Activated CD4-positive, alpha-beta T cell treated with anti-CD3 and anti-CD28 coated beads, Interleukin-2, Interleukin-6, amounts not matched to agents 100 ng/mL and 50 ng/mL, durations not matched to agents 16 hours and 8 hours (primary cell): ENCODE results near the gene SPATA31E1.
"Not testable (repeated sequence)": the region's sequence is repeated elsewhere in the genome, so short reads cannot be mapped to it uniquely, and the experiment has no call there.

ENCODE experiments used
- DNase-seq: peaks from one replicate; pipeline ENCODE4 v3.0.0-alpha.2; 2020

Gene SPATA31E1

DNA sequence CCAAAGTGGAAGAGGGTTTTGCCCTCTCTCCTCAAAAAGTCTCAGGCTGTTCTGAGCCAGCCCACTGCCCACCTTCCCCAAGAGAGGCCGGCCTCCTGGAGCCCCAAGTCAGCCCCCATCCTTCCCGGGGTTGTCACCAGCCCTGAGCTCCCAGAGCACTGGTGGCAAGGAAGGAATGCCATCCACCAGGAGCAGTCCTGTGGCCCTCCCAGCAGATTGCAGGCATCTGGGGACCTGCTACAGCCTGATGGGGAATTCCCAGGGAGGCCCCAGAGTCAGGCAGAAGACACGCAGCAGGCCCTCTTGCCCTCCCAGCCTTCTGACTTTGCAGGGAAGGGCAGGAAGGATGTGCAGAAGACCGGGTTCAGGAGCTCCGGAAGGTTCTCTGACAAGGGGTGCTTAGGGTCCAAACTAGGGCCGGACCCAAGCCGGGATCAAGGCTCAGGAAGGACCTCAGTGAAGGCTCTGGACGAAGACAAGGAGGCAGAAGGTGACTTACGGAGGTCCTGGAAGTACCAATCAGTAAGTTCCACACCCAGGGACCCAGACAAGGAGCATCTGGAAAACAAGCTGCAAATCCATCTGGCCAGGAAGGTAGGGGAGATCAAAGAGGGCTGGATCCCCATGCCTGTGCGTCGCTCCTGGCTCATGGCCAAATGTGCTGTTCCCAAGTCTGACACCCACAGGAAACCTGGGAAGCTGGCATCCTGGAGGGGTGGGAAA is 3.7 kb downstream of the SPATA31E1 start:
- DNase-seq, result no peak

DNA sequence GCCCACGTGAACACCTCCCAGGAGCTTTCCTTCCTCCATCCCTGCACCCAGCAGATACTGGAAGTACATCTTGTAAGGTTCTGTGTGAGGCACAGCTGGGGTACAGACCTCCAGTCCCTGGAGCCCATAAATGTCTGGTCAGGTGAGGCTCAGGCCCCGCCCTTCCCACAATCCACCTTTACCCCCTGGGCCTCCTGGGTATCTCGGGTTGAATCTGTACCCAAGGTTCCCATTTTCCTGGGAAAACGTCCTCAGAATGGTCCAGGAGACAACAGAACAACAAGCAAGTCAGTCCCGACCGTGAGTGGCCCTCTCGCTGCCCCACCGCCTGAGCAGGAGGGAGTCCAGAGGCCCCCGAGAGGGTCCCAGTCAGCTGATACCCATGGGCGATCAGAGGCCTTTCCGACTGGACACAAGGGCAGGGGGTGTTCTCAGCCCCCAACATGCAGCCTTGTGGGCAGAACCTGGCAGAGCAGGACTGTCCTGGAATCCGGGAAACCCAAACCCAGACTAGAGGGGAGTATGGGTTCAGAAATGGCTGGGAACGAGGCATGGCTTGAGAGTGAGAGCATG is 4.3 kb downstream of the SPATA31E1 start:
- no peak for DNase-seq

DNA sequence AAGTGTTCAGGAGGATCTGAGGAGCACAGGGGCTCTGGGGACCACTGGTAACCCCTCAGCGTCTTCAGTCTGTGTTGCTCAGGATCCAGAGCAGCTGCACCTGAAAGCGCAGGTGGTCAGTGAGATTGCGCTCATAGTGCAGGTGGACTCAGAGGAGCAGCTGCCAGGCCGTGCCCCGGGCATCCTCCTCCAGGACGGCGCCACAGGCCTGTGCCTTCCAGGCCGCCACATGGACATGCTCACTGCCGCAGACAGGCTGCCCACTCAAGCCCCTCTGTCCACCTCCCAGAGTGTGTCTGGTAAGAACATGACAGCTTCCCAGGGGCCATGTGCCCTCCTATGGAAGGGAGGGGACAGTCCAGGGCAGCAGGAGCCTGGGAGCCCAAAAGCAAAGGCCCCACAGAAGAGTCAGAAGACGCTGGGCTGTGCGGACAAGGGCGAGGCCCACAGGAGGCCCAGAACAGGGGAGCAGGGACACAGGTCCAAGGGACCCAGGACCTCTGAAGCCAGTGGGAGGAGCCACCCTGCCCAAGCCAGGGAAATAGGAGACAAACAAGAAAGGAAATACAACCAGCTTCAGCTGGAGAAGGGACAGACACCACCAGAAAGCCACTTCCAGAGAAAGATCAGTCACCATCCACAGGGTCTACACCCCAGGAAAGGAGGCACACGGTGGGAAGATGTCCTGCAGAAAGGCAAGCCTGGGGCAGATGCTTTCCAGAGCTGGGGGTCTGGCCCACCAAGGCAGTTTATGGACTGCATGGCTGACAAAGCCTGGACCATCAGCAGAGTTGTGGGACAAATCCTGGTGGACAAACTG is 5.2 kb downstream of the SPATA31E1 start:
- no peak for DNase-seq

DNA sequence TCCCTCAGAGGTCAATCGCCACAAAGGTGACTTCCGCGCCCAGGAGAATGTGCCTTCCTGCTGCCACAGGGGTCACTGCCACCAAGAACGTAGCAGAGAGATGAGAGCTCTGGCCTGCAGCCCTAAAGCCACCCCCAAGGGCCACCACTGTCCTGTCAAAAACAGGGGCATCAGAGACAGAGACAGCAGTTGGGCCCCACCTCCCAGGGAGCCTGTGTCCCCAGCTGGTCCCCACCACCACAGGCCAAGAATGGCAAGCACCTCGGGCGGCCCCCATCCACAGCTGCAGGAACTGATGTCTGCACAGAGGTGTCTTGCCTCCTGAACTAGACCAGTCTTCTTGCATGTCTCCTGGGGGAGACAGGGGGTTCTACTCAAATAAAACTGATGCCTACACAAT is 5.8 kb downstream of the SPATA31E1 start:
- no peak for DNase-seq

DNA sequence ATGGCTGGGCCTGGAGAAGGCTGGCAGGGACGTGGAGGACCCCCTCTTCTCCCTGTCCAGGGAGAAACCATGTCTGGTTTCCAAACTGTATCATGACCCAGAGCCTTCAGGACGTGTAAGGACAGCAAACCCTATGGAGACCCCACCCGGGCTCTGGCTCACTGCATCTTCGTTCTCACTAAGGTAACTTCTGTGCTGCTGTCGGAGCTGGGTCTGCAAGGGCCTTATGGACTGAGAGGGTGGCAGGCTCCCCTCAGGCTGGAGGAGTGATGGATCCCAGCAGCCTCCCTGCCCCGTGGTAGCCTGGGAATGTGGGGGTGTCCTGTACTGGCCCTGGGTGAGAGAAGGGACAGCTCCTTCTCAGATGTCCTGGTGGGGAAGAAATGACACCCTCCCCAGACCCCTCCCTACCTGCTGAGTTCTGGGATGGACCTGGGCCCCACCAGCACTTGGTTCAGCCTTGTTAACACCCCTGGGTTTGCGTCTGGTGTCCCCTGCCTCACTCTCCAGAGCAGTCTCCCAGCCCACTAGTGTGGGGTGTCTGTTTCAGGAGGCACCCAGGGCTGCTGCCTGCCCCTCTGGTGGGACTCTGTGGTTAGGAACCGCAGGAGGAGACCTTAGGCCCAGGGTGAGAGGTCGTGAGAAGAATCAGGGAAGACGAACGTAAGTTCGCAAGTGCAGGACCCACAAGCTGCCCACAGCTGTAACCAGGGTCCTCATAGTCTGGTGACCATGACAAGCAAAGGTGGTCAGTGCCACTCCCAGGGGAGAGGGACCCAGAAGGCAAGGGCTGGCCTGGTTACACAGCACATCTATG is 6.6 kb downstream of the SPATA31E1 start:
- DNase-seq, result no peak

DNA sequence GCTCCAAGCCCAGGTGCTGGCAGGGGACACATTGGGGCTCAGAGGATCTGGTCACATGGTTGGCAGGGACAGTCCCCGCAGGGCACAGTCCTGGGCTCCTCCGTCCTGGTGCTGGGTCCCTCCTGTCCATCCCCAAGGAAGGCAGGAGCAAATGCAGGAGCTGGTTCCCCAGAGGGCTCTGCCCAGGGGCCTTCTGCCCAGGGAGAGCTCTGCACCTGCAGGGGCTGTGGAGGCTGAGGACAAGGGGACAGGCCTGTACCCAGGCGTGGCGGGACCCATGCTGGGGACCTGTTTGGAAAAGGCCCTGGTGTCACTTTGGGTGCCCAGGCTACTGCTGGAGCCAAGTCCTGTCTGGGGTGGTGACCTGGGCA is 7.2 kb downstream of the SPATA31E1 start:
- no peak for DNase-seq

DNA sequence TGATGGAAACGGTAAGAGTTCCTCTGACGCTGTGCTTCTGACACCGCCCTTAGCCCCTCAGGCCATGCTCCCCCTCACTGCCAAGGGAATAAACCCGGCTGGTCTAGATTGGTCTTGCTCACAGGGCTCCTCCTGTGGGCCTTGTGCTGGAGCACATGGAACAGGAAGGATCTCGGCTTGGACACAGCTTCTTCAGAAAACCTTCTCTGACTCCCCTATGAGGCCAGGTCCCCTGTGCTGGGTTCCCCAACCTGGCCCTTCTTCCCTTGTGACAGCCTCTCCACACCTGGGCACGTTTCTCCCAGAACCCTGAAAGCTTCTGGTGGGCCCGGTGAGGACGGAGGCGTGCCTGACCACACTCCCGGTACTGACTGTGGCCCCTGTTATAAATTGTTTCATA is 8.2 kb downstream of the SPATA31E1 start:
- DNase-seq, result no peak

DNA sequence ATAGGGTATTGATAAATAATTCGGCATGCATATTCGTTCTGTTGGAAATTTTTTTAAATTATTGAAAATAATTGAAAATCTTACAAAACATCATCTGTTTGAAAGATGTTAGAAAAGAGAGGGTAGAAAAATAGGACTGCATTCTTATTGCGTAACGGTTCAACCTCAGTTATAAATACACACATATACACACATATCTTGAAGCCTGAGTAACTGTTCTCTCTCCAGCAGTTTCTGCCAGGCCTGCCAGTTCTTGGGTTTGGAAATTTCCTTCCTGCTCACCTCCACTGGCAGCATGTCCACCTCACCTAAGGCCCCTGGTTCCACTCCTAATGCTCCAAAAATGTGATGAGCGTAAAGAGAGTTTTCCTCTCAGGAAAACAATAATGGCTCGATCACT is 9.1 kb downstream of the SPATA31E1 start:
- DNase-seq, result no peak

DNA sequence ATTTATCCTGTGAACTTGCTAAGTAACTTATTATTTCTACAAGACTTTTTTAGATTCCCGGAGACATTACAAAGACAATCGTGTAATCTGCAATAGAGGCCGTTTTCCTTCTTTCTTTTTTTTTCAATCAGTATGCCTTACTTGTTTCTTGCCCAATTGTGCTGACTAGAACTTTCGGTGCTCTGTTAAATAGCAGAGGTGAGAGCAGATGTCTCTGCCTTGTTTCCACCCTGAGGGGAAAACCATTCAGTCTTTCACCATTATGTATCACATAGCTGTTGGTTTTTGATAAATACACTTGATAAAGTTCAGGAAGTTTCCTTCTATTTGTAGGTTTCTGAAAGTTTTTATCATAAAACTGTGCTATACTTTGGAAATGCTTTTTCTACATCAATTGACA is 10.3 kb downstream of the SPATA31E1 start:
- DNase-seq, result no peak

DNA sequence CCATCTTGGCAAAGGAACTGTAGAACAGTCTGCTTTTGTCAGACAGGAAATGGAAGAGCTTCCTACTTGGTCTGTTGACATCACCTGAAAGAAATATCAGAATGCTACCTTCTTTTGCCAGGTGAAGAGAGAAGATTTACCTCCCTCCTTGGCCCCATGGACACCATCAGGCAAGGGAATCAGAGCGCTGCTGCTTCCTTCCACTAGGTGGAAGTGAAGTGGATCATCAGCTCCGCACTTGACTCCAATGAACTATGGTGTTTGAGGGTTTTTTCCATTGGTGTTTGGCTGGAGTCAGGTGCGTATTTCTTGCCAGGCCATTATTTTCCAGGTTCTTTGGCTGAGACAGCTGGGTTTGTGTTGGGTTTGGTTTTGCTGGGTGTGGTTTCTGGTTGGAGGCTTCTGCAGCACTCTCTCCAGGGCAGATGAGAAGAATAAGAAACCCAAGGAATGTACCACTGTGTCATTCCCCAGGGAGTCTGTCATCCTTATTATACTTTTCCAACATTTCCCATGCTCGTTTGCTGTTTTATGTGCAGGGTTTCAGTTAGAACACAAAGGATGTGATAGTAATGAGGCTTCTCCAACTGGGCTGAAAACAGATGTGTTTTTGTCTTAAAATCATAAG is 12.4 kb downstream of the SPATA31E1 start:
- DNase-seq, result no peak

DNA sequence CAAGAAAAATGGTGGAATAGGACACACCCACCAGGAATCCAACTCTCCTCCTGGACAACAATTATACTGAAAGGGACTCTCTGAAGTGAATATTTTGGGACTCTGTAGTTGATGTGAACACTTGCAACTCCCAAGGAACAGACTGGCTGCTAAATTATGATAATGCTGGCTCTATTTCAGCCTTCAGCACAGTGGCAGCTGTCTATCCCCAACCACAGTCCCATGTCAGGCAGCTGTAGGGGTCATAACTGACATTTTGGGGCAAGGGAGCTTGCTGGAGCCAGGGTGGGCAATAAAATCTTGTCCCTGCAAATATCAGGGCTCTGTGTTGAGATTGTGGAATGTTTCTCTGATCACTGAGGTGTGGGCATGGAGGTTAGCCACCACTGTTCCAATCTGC is 14.2 kb downstream of the SPATA31E1 start:
- DNase-seq, result no peak

DNA sequence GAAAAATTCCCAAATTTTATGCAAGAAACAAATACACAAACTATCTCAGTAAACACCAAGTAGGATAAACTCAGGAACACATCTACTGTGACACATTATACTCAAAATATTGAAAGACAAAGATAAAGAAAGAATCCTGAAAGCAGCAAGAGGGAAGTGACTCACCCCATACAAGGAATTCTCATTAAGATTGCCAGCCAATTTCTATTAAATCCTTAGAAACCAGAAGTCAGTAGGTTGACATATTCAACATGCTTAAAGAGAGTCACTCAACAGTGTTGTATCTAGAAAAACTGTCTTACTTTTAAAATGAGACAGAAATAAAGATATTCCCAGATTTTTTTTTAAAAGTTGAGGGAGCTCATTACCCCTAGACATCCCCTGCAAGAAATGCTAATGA is 15.5 kb downstream of the SPATA31E1 start:
- no peak for DNase-seq

DNA sequence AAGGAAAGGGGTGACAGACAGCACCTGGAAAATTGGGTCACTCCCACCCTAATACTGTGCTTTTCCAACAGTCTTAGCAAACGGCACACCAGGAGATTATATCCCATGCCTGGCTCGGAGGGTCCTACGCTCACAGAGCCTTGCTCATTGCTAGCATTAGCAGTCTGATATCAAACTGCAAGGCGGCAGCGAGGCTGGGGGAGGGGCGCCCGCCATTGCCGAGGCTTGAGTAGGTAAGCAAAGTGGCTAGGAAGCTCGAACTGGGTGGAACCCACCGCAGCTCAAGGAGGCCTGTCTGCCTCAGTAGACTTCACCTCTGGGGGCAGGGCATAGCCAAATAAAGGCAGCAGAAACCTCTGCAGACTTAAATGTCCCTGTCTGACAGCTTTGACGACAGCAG is 19.7 kb downstream of the SPATA31E1 start:
- DNase-seq, result not testable (repeated sequence)

DNA sequence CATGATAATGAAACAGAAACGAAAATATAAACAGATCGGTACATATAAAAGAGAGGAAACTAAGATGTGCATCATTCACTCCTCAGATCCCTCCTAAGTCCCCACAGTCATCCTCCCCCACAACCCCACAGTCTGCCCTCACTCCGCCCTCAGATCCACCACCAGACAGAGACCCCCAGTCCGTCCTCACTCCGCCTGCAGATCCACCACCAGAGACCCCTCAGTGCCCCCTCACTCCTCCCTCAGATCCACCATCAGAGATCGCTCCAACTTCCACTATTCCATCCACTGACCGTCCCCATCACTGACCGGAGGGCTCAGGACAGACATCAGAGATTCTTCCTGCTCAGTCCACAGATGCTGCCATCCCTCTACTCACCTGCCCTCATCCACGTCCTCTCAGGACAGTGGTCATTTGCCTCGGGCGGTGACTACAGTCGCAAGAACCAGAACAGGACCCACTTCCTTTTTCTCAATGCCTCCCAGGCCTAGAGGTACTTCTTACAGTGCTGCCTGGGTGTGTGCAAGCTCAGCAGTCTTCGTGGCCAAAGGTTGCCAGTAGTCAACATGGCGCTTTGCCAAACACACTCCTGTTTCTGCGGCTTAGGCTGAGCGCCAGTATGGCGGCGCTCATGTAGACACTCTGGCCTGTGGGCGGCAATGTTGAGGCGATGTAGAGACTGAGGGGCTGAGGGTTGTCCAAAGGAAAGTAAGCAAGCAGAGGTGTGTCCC is 26.8 kb downstream of the SPATA31E1 start:
- no peak for DNase-seq

DNA sequence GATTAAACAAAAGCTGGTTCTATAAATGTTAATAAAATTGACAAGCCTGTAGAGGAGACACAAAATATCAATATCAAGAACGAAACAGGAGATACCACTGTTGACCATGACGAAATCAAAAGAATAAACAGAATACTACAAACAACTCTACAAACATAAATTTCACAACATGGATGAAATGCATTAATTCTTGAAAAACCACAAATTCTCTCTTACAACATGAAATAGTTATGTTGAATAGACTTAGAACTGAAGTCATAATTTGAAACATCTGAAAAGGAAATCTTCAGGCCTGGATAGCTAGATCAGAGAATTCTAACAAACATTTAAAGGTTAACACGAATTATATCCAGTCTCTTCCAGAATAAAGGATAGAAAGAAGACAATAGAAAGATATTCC is 28.1 kb downstream of the SPATA31E1 start:
- DNase-seq, result no peak

DNA sequence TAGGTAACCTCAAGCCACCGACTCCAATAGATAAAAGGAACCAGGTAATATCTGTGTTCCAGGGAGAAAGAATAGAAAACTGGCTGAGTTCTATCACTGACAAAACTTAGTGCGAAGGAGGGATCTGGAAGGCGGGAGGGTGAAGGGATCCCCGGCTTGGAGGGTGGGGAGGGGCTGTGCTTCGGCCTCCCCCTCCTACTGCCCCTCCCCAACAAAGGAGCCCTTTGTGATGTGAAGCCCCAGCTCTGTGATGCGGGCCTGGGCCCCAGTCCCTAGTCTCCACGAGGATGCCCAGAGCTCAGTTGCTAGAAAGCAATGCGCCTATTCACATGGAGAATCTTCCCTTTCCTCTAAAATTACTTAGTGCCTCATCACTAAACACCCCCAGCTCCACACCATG is 35.0 kb downstream of the SPATA31E1 start, which contains the start of gene SPATA31C1:
TSS of gene SPATA31C1 (plus strand) at position 301 of the 400 bp plus-strand sequence.
- not testable (repeated sequence) for DNase-seq

DNA sequence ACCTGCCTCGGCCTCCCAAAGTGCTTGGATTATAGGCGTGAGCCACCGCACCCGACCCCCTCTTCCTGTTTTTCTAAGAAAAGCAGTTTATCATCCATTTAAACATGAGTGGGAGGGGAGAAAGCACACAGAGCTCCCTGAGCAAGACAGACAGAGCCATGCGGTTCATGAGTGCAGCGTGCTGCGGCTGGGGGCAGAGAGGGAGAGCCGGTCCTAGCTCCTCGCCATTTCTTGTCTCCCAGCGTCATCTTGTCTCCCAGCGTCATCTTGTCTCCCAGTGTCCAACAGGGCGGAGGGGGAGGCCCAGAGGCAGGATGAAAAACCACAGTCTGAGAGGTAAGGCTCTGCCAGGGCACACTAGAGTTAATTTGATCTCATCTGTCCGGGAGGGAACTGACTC is 36.3 kb downstream of the SPATA31E1 start:
- not testable (repeated sequence) for DNase-seq

DNA sequence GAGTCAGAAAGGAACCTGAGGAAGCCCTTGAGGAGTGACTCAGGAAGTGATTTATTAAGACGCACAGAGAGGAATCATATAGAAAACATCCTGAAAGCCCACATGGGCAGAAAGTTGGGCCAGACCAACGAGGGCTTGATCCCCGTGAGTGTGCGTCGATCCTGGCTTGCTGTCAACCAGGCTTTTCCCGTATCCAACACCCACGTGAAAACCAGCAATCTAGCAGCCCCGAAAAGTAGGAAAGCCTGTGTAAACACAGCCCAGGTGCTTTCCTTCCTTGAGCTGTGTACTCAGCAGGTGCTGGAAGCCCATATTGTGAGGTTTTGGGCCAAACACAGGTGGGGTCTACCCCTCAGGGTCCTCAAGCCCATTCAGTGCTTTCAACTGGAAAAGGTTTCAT is 38.9 kb downstream of the SPATA31E1 start:
- not testable (repeated sequence) for DNase-seq

DNA sequence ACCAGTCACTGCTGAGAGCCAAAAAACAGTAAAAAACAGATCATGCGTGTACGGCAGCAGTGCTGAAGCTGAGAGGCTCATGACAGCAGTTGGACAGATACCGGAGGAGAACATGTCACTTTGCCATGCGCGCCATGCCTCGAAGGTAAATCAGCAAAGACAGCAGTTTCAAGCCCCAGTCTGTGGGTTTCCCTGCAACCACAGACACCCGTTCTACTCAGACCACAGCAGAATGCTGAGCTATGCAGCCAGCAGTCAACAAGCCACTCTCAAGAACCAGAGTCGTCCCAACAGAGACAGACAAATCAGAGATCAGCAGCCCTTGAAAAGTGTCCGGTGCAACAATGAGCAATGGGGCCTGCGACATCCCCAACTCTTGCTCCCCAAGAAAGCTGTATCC is 40.3 kb downstream of the SPATA31E1 start:
- peak; percentile 55 for DNase-seq

DNA sequence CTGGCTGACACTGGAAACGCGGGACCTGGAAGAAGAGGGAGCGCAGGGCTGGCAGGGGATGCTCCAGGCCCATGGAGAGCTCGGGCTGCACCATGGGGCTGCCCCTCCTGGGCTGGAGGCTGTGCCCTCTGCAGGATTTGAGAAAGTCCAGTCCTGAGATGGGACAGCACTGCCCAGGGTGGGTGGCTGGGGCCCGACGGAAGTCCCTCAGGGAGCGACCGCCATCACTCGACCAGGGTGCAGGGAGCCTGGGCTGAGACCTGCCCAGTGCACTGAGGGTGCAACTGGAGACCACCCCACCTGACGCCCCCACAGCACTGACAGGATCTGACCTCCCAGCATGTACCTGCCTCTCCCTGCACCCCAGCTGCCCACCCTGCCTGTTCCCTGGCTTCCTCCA is 42.2 kb downstream of the SPATA31E1 start:
- DNase-seq, result not testable (repeated sequence)

DNA sequence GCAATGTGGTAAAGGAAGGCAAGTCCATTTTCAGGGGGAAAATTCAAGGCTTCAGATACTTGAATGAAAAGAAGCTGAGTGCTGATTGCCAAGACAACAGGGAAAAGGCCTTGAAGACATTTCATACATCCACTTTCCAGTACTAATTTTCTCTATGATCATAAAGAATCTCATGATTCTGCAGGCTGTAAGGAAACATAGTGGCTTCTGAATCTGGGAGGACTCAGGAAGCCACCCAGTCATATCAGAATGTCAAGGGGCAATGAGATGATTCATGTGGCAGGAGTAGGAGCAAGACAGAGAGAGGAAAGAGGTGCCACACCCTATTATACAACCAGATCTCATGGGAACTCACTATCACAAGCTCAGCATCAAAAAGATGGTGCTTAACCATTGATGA is 46.5 kb downstream of the SPATA31E1 start:
- DNase-seq, result not testable (repeated sequence)

DNA sequence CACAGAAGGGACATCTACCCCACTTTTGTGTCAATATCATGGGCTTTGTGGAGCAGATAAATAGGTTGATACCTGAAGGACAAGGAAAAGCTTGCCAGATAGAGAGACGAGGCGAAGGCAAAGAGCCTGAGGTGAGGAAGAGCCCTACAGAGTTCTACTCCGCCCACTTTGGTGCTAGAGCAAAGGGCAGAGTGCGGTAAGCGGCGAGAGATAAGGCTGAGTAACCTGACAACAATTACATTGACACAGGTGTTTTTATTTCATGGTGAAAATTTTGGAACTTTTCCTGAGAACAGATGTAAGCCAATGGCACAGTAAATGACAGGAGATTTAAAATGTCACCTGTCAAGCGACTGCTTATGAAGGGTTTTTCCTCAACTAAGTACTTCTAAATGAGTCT is 51.8 kb downstream of the SPATA31E1 start:
- not testable (repeated sequence) for DNase-seq
